OCI-M2 (cell line): ENCODE results near the gene RPL18A.

Experiments
- DNase-seq: peaks from one replicate; lab custom pipeline; 2025; ENCODE audit not compliant: unreplicated experiment; lab: John Stamatoyannopoulos, UW

Gene RPL18A

DNA sequence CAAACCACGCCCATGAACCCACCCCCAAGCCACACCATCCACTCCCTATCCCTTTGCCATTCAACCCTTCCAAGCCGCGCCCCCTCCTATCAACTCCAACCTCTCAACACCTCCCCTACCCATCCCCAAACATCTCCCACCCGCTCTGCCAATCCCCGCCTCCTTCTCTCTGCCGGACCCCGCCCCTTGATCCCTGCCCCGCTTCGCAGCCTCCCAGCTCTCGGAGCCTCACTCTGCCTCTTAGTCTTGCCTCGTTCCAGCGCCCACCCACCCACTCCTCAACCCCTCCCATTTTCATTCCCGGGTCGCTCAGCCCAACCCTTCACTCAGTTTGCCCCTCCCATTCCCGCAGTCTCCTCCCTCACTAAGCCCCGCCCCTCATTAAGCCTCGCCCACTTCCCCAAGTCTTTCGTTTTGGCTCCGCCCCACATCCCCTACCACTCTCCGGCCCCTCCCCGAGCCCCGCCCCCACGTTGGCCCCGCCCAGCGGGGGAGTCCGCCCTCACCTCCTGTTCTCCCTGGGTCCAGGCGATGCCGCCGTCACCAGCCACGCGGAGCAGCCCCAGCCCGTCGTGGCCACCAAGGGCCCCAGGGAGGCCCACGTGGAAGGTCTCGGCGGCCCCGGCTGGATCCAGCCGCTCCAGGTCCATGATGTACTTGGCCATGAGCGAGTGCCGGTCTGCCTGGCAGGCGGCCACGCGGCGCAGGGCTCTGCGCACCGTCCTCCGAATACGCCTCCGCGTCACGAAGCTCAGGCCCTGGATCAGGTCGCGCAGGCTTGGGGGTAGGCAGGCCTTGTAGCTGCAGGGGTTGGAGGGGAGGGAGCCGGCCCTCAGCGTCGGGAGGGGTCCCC, 17.7 kb upstream of the RPL18A start:
- no peak for DNase-seq

DNA sequence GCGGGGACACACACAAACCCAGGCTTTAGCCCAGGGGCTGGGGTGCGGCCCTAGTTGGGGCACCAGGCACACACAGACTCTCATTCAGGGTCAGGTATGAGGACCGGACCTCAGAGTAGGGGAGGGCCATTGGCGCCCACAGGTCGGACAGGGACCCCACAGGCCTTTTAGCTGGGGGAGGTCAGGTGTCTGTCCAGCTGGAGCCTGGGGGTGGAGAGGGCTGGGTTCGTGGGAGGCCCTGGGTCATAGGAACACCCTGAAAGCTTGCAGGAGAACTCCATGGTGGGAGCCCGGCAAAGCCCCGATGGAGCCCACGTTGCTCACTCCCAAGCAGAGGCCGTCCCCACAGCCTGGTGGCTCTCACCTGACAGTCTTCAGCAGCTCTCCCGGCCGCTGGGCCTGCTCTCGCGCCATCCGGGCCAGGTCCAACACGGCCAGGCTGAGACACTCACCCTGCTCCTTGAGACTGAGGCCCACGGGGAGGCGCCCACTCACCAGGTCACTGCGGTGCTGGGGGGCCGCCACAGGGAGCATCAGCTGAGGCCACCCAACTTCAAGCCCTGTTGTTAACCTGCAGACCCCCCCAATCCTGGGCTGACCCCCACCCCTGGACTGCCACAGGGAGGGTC, 16.9 kb upstream of the RPL18A start:
- DNase-seq = no peak

DNA sequence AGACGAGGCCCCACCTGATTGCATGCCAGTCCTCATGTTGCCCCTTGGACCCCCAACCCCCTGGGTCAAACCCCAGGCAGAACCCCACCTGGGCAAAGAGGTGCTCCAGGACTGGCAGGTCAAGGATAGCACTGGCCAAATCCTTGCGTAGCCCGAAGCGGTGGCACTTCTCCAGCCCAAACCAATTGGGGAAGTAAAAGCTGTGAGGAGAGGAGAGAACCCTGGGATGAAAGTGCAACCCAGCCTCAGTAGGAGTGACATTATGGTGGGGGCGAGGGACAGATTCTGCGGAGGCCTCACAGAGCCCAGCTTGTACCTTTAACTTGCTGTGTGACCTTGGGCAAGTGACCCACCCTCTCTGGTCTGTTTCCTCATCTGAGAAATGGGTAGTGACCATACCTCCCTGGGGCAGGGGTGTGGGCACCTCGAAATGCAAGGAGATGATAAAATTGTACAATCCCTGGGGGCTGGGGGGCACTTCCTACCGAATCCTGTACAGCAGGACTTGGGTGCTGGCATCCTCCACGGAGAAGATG, 16.4 kb upstream of the RPL18A start:
- no peak for DNase-seq

DNA sequence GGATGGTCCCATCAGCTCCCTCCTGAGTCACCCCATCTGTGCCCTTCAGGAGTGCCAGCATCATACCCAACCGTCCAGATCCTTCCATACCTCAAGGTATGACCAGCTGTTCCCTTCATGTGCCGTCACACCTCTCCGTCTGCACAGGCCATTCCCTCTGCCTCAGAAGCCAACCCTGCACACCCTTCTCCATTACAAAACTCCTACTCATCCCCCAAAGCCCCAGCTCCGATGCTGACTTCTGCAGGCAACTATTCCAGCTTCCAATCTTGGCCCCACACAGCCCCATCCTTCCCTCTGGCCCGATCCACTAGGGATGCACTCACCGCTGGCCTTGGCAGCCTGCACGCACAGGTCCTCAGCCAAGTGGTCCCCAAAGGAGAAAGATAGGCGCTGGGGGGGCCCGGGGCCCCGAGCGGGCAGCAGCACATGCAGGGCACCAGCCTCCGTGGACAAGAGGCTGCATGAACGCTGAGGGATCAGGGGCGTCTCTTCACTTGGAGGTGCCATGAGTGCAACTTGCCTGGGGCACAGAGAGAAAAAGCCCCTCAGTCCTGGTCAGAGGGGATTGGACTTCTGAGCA, 15.7 kb upstream of the RPL18A start:
- DNase-seq = no peak

DNA sequence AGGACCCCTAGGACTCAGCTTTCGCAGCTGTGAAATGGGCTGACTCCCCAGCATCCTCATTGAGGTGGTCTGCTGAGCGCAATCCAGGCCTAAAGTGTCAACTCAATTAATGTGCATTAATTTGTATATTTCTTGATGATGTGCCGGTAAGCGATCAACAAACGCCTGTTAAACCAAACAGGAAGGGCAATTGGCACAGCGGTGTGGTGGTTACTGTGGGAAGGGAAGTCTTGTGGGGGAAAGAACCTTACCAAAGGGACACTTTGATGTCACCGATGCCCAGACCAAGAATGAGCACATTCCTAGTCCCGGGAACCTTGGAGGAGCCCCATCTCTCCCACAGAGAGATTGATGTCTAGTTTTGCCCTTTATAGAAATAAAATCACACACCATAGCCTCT, 13.6 kb upstream of the RPL18A start:
- DNase-seq = no peak

DNA sequence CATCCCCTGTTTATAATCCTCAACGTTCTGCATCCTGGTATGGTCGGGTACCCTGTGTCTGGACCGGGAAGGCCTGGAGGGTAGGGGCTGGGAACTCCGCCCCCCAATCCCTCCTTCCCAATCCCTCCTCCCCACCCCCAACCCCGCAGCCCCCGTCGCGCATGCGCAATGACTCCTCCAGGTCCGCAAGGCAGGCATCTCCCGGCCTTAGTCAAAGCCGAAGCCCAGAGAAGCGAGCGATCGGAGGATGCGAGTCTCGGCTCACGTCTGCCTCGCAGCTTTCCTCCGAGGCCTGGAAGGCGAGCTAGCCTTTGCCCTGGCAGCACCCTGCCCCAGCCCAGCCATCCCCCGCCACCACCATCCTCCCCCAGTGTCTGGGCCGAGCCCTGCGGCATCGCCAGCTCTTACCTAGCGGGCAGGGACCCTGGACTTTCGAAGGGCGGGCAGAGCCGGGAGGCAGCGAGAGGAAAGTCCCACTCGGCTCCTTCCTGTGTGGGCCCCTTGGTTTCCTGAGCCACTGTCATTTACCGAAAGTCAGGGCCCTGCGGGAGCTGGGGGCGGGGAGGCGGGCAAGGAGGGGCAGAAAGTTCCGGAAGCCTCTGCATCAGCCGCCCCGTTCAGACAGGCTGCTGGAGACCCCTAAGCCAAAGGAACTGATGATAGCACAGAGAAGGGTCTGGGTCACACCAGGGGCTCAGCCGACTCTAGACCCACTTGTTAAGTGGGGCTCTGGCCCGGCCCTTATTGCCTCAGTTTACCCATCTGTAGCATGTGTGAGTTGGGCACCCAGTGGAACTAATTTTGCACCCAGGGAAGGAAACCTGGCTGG, 12.0 kb upstream of the RPL18A start, which contains the start of gene JAK3:
Gene JAK3 (minus strand): TSS at position 445 of the 829 bp plus-strand sequence. CDS start 3,565 bp downstream, outside the sequence.
- no peak for DNase-seq

DNA sequence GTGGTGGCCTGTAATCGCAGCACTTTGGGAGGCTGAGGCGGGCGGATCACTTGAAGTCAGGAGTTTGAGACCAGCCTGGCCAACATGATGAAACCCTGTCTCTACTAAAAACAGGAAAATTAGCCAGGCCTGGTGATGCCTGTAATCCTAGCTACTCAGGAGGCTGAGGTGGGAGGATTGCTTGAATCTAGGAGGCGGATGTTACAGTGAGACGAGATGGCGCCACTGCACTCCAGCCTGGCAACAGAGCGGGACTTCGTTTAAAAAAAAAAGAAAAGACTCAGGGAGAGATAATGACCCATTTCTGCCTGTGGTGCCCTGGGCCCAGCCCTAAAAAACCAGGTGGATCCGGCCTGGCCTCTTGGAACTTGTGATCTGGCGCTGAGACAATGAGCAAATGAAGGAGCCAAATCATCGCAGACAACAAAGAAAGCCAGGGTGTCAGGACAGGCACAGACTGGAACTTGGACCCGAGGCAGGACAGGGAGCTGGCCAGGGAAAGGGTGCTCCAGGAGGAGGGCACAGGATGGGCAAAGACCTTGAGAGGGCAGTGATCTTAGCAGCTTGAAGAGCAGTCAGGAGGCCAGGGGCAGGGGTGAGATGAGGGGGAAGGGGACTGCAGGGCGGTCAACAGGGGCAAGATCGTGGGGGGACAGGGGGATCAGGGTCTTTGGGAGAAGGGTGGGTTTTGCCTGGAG, 11.0 kb upstream of the RPL18A start:
- no peak for DNase-seq

DNA sequence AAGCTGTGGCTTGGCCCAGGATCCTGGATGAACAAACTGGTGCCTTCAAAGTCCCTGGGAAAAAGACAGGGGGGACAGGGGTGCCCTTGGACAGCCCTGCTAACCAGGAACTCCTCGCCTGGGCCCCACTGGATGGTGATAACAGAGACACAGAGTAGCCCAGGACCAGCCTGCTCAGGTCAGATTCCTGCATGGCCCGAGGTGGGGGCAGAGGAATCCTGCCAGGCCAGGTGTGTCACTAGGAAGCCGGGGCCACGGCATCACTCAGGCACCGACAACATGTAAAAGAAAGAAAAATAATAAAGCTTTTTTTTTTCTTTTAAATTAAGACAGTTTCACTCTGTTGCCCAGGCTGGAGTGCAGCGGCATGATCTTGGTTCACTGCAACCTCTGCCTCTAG, 5.6 kb upstream of the RPL18A start:
- DNase-seq = no peak

DNA sequence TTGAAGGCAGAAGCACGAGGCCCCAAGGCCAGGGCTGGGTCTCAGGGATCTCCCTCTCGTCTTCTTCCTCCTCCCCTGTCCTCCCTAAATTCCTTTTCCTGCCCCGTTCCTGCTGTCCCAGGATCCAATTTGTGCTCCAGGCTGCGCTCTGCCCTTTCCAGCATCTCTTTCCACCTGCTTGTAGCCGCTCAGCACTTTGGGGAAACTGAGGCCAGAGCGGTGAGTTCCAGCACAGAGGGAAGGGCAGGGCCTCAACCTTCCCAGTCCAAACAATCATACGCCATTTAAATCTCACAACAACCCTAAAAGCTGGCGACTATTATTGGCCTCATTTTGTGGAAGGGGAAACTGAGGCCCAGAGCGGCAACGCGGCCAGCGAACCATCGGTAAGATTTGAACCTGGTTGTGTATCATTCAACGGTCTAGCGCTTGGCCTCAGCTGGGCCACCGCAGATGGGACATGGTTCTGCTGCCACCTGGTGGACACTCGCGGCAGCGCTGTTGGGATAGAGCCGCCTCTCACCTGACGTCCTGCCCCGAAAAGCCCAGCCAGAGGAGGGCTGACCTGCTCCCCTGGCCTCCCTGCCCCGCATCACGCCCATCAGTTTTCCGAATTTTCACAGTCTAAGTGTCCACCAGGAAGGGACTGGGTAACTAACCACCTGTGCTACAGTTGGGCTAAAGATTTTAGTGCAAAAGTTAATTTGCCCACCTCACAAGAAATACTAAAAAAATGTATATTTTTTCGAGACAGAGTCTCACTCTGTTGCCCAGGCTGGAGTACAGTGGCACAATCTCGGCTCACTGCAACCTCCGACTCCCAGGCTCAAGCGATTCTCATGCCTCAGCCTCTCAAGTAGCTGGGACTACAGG, 4.2 kb upstream of the RPL18A start:
- peak; percentile 67 for DNase-seq

DNA sequence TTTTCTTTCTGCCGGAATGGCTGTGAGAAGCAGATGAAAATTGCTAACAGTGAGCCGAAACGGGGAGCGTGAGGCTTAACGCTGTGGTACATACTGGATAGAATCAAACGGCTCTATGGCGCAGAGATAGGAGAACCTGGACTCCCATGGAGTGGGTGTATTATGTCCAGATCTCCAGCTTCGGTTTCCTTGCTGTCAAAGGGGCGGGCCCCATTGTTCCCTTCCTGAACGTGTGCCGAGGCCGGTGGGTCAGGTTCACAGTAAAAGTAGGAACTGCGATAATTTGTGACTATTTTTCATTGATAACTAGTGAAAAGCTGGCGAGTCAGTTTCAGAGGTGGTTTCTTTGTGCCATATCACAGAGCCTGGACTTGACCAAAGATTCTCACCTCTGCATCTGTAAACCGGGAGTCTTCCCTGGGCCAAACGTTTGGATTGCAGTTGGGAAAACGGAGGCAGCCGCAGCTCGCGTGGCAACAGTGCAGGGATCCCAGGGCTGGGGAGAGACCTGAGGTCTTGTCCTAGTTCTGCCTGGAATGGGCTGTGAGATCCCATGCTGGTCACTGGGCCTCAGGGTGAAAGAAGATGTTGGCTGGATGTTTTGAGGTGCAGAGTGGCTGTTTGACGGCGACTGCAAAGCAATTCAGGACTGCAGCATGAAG, 752 bp downstream of the RPL18A start:
- DNase-seq = no peak

DNA sequence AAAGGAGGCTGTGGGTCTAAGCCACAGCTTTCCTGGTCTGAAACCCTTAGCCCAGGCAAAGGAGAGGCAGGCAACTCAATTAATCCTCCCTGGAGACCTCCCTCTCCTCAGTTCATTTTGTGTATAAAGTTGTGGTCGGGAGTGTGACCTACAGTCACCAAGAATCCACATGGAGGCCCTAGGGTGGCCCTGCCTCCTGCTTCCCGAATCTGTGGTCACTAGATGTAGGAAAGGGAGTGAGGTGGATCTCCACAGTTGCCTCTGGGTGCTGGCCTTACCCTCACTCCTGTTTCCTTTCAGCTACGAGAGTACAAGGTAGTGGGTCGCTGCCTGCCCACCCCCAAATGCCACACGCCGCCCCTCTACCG, 1.3 kb downstream of the RPL18A start:
- no peak for DNase-seq

DNA sequence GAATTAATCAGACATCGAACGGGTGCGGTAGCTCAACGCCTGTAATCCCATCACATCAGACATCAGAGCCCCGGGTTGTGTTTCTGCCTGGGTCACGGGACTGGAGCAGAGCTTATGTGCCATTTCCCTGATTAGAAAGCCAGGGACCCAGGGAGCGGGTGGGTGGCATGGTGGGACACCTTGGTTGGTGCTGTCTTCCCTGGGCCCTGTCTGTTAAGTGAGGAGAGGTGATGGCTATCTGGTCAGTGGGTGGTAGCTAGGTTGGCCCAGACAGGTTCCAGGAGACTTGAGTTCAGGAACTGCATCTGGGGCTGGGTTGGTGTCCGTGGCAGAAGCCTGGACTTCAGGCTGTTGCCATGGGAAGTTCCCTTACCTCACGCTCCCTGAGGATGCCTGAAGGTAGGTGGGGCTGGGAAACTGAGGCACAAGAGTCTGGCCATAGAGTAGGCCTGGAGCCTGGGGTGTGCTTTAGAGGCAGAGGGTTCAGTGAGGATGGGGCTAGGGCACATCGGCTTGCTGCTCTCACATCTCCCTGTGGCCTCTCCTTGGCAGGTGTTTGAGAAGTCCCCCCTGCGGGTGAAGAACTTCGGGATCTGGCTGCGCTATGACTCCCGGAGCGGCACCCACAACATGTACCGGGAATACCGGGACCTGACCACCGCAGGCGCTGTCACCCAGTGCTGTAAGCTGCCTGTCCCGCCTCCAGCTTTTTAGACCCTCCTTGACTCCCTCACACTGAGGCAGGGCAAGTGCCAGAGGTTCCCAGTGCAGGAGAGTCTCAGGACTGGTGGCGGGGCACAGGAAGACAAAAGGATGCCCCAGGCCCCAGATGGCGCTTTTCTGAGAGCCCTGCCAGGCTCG, 2.1 kb downstream of the RPL18A start:
- DNase-seq = no peak

DNA sequence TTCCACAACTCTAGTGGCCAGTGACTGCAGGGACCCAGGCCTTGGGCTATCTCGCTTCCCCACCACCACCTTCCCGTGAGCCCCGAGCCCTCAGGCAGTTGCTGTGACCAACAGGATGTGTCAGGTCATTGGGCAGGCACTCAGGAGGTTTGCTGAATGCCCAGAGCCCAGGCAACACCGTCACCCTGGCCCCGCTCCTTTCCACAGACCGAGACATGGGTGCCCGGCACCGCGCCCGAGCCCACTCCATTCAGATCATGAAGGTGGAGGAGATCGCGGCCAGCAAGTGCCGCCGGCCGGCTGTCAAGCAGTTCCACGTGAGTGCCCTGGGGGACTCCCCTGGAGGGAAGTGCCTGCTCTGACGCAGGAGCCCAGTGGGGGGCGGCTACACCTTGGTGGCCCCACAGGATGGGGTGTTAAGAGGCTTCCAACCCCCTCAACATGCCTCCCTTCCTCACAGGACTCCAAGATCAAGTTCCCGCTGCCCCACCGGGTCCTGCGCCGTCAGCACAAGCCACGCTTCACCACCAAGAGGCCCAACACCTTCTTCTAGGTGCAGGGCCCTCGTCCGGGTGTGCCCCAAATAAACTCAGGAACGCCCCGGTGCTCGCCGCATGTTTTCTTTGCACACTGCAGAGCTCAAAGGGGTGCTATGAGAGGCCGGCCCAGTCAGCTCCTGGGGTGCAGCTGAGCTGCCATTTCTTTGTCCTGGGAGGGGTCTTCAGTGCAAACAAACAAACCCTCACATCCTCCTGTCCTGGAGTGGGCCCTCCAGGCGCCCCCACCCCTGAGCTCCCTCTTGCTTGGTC, 3.2 kb downstream of the RPL18A start:
- no peak for DNase-seq

DNA sequence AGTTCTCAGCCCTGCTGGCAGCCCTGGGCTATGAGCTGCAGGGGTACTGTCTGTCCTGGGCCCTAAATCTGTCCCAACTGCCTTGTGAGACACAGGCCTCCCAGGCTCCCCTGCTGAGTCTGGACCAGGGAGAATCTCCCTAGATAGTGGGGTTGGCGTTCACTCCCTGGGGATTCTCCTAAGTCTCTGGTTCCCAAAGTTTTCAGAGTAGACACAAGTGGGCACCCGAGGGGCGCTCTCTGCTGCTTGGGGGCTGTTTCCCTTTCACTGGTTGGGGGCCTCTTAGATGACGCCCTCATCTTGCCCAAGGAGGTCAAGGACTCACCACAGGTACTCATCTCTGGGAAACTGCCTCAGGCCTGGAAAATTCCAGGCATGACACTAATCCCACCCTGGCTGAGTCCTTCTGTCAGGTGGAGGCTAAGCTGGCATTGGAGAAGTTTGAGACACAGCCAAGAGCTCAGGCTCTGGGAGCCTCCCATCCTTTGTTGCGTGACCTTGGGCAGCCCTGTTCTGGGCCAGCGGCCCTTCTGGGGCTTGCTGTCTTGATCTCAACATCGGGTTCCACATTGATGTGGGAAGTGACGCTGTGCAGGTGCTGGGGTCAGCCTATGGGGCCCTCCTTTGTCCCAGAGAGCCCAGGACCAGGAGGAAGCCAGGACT, 3.9 kb downstream of the RPL18A start:
- DNase-seq = no peak

DNA sequence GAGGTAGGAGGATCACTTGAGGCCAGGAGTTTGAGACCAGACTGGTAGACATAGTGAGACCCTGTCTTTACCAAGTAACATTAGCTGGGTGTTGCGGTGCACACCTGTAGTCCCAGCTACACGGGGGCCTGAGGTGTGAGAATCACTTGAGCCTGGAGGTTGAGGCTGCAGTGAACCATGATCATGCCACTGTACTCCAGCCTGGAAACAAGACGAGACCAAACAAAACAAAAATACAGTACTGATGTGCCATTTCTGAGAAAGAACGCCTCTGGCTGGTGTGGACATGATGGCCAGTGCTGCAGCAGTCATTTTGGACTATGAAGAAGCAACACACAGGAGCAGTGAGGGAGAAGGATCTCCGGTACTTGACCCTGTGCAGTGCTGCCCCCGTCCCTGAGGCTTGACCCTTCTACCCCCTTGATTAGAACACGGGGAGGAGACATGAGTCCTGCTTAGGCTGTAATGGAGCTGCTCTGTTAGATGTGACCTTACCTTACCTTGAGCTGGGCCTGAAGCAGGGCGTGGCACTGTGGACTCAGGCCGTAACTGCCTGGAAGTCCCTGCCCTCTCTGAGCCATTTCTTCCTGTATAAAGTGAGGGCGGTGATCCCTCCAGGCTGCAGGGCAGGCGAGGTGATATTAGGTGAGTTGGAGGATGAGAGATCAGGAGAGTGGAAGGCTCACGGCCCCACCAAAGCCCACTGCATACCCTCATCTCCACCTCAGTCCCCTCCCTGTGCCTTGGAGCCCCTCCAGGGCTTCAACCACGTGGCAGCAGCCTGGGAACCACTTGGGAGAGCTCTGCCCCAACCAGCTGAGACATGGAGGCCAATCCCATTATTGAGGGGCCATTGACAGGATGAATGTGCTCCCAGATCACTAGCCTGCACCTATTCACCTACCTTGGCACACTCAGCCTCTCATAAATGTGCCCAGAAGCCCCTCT, 5.9 kb downstream of the RPL18A start:
- DNase-seq = no peak
